Transverse colon (tissue), 3 donors: ENCODE measurements around the gene ASTL.

Experiments used
- EP300 ChIP-seq: sonication (generic); formaldehyde crosslinking; IDR thresholded peaks from one replicate; pipeline ENCODE4 v1.6.1; 2017; ENCODE audit warnings: antibody characterized with exemption, low read depth
- POLR2A ChIP-seq: fragments of 450-650 bp; IDR thresholded peaks from one replicate; pipeline ENCODE4 v1.6.1; 2016; ENCODE audit warnings: antibody characterized with exemption, mild to moderate bottlenecking, moderate library complexity
- POLR2AphosphoS5 ChIP-seq, 3 donors: sonication (generic); formaldehyde crosslinking; IDR thresholded peaks; one replicate each; pipeline ENCODE4 v1.6.1; 2016; ENCODE audit warnings: antibody characterized with exemption in 3 of 3

GRCh38 chr2:96153991-96154431 is 15.7 kb upstream of the ASTL start:
- TF ChIP-seq POLR2AphosphoS5 (IDR thresholded peaks at IDR 0.05) (no peak), POLR2A (no peak), EP300 (no peak)
